Neural progenitor cell (in vitro differentiated cells): Measurements from ENCODE around the gene KIF9. TPM values are rescaled to one million over a fixed set of nuclear protein-coding genes. Genes with fewer than 3 reads are reported as not detected.

ENCODE experiments used
- DNase-seq: peaks from one replicate; pipeline ENCODE4 v3.0.0-alpha.2; 2016; ENCODE audit warnings: low spot score
- H2AFZ ChIP-seq: fragments of 200-600 bp; sonication (generic); replicated peaks from 2 replicates; pipeline ENCODE4 v1.6.1; 2016; ENCODE audit warnings: antibody characterized with exemption
- H3F3A ChIP-seq: fragments of 200-600 bp; sonication (generic); 2 replicates; pipeline ENCODE4 v1.6.1; 2016; ENCODE audit warnings: antibody characterized with exemption, low read depth
- H3K27ac ChIP-seq: fragments of 200-600 bp; sonication (generic); 2 replicates; pipeline ENCODE4 v1.5.1; 2016; ENCODE audit warnings: mild to moderate bottlenecking
- H3K27me3 ChIP-seq: fragments of 200-600 bp; sonication (generic); 2 replicates; pipeline ENCODE4 v1.6.1; 2016; ENCODE audit warnings: mild to moderate bottlenecking, moderate library complexity
- H3K36me3 ChIP-seq: fragments of 200-600 bp; sonication (generic); 2 replicates; pipeline ENCODE4 v1.5.1; 2016
- H3K4me1 ChIP-seq: fragments of 200-600 bp; sonication (generic); 2 replicates; pipeline ENCODE4 v1.6.1; 2016; ENCODE audit warnings: mixed run types
- H3K4me2 ChIP-seq: fragments of 200-600 bp; sonication (generic); 2 replicates; pipeline ENCODE4 v1.6.1; 2016
- H3K4me3 ChIP-seq: fragments of 200-600 bp; sonication (generic); 2 replicates; pipeline ENCODE4 v1.5.1; 2016
- H3K79me2 ChIP-seq: fragments of 200-600 bp; sonication (generic); 2 replicates; pipeline ENCODE4 v1.6.1; 2016; ENCODE audit warnings: low read depth
- H3K9ac ChIP-seq: fragments of 200-600 bp; sonication (generic); 2 replicates; pipeline ENCODE4 v1.6.1; 2016
- H3K9me3 ChIP-seq: fragments of 200-600 bp; sonication (generic); 2 replicates; pipeline ENCODE4 v1.5.1; 2016; ENCODE audit warnings: low read depth
- H4K20me1 ChIP-seq: fragments of 200-600 bp; sonication (generic); 2 replicates; pipeline ENCODE4 v1.6.1; 2016; ENCODE audit warnings: low read depth
- H3K27ac Mint-ChIP-seq: 3 replicates; pipeline ENCODE4 v1.8.0; 2021; ENCODE audit warnings: mixed read lengths
- H3K27me3 Mint-ChIP-seq: 2 replicates; pipeline ENCODE4 v1.8.0; 2022; ENCODE audit warnings: low read depth, mild to moderate bottlenecking, inconsistent platforms, moderate library complexity, mixed read lengths; ENCODE audit not compliant: insufficient read depth
- H3K36me3 Mint-ChIP-seq: 3 replicates; pipeline ENCODE4 v1.8.0; 2021; ENCODE audit warnings: mixed read lengths
- H3K4me1 Mint-ChIP-seq: 3 replicates; pipeline ENCODE4 v1.8.0; 2021; ENCODE audit warnings: mixed read lengths
- H3K4me3 Mint-ChIP-seq: 3 replicates; pipeline ENCODE4 v1.8.0; 2021; ENCODE audit warnings: mild to moderate bottlenecking, moderate library complexity, mixed read lengths
- H3K9me3 Mint-ChIP-seq: 3 replicates; pipeline ENCODE4 v1.8.0; 2020; ENCODE audit warnings: mixed read lengths
- EZH2 ChIP-seq: fragments of 200-600 bp; sonication (generic); IDR thresholded peaks from 2 replicates; pipeline ENCODE4 v1.6.1; 2017; ENCODE audit warnings: antibody characterized with exemption, mild to moderate bottlenecking, moderate library complexity
- EZH2phosphoT487 ChIP-seq: fragments of 200-600 bp; sonication (generic); IDR thresholded peaks from 2 replicates; pipeline ENCODE4 v1.6.1; 2017; ENCODE audit warnings: antibody characterized with exemption
- total RNA-seq: library from RNA; depleted of rRNA; stranded (reverse); fragments of >200 nt; gene quantifications from 2 replicates; pipeline ENCODE4 v1.2.3, GENCODE V29; 2015; ENCODE audit warnings: low replicate concordance
- TF ChIP-seq, protein P1 (sequence below): fragments of 200-600 bp; sonication (generic); IDR thresholded peaks from 2 replicates; pipeline ENCODE4 v1.5.1; 2017; ENCODE audit warnings: antibody characterized with exemption, mild to moderate bottlenecking

The KIF9 gene
- total RNA-seq, 1 donor from 2014 or later = 6.4 TPM

DNA sequence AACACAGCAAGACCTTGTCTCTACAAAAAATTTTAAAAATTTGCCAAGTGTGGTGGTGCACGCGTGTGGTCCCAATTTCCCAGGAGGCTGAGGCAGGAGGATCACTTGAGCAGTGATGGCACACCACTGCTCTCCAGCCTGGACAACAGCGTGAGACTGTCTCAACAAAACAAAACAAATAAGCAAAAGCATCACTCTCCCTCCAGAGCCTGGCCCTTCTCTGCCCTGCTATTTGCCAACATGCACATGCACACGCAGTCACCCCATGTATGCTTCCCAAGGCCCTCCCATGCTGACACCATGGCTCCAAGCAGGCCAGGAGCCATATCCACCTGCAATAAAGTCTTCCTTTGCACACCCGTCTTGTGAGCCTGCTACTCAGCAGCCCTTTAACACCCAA lies 2.1 kb downstream of the KIF9 start:
- Histone ChIP-seq H3K9me3 (no peaks in the 10 kb centered on the region), H3K27ac (no peak overlapping the region), H3K4me3 (no peak overlapping the region), H3F3A (peaks cover 22% of the 10 kb centered on the region), H3K4me1 (peaks cover 5% of the 10 kb centered on the region), H3K27me3 (no peaks in the 10 kb centered on the region), H3K36me3 (no peaks in the 10 kb centered on the region), H2AFZ (no peak overlapping the region), H4K20me1 (no peaks in the 10 kb centered on the region), H3K79me2 (peaks cover 24% of the 10 kb centered on the region), H3K4me2 (no peak overlapping the region), H3K9ac (no peak overlapping the region)
- Mint-ChIP-seq H3K4me3 (peak overlapping the region; percentile 35), H3K36me3 (no peaks in the 10 kb centered on the region), H3K27me3 (peaks cover 4% of the 10 kb centered on the region), H3K27ac (no peak overlapping the region), H3K4me1 (peaks cover 20% of the 10 kb centered on the region), H3K9me3 (no peaks in the 10 kb centered on the region)
- TF ChIP-seq EZH2 = no peak
- TF ChIP-seq EZH2phosphoT487 = no peak
- no peak for DNase-seq

DNA sequence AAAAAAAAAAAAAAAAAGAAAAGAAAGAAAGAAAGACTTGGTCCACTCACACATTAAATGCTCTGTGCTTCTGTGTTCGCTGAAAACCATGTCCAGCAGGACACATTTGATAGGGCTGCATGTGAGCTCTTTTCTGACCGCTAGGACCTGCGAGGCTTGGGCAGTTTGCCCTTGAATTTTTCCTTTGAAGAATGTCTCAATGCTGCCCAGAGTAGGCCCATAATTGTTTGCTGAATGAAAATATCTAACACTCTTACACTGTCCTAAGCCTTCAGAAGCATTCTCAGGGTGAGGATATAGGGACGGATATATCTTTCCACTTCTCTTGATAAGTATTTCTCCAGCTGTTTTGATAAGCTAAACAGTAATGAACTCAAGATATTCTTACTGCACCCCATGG lies 6.0 kb downstream of the KIF9 start:
- Histone ChIP-seq H3K9me3 (no peaks in the 10 kb centered on the region), H3K9ac (no peak overlapping the region), H3K27ac (no peak overlapping the region), H3K36me3 (no peaks in the 10 kb centered on the region), H4K20me1 (no peaks in the 10 kb centered on the region), H3K4me3 (no peak overlapping the region), H3F3A (peaks cover 5% of the 10 kb centered on the region), H3K4me2 (no peak overlapping the region), H3K4me1 (no peaks in the 10 kb centered on the region), H3K79me2 (no peaks in the 10 kb centered on the region), H3K27me3 (no peaks in the 10 kb centered on the region), H2AFZ (no peak overlapping the region)
- no peak for DNase-seq
- Mint-ChIP-seq H3K9me3 (no peaks in the 10 kb centered on the region), H3K4me1 (peaks cover 5% of the 10 kb centered on the region), H3K4me3 (no peak overlapping the region), H3K27me3 (peaks cover 2% of the 10 kb centered on the region), H3K36me3 (peaks cover 3% of the 10 kb centered on the region), H3K27ac (no peak overlapping the region)
- TF ChIP-seq, protein P1, sequence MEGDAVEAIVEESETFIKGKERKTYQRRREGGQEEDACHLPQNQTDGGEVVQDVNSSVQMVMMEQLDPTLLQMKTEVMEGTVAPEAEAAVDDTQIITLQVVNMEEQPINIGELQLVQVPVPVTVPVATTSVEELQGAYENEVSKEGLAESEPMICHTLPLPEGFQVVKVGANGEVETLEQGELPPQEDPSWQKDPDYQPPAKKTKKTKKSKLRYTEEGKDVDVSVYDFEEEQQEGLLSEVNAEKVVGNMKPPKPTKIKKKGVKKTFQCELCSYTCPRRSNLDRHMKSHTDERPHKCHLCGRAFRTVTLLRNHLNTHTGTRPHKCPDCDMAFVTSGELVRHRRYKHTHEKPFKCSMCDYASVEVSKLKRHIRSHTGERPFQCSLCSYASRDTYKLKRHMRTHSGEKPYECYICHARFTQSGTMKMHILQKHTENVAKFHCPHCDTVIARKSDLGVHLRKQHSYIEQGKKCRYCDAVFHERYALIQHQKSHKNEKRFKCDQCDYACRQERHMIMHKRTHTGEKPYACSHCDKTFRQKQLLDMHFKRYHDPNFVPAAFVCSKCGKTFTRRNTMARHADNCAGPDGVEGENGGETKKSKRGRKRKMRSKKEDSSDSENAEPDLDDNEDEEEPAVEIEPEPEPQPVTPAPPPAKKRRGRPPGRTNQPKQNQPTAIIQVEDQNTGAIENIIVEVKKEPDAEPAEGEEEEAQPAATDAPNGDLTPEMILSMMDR = no peak
- no peak for TF ChIP-seq EZH2phosphoT487
- no peak for TF ChIP-seq EZH2

DNA sequence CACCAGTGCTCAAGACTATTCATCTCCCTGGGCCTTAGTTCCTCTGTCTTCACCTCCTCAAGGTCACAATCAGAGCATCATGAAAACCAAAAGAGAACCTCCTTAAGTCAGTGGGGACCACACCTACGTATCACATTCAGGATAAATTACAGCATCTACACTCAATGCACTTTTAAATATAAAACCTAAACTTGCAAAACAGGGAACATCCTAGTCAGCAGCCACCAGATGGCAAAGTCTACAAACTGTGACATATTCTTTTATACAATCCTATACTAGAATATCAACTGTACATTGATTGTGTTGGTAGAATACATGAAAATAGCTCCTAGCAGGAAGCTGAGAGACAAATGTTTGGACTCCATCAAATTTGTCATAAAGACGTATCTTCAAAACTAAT lies 7.9 kb downstream of the KIF9 start:
- Histone ChIP-seq H3K36me3 (no peaks in the 10 kb centered on the region), H3K79me2 (no peaks in the 10 kb centered on the region), H3K27ac (no peak overlapping the region), H3K4me2 (no peak overlapping the region), H3K9ac (no peak overlapping the region), H3K9me3 (no peaks in the 10 kb centered on the region), H3K4me1 (no peaks in the 10 kb centered on the region), H3K27me3 (no peaks in the 10 kb centered on the region), H4K20me1 (no peaks in the 10 kb centered on the region), H3F3A (no peaks in the 10 kb centered on the region), H2AFZ (no peak overlapping the region), H3K4me3 (no peak overlapping the region)
- peaks cover 3% of the 10 kb centered on the region for H3K36me3 Mint-ChIP-seq
- no peak overlapping the region for H3K4me3 Mint-ChIP-seq
- DNase-seq = no peak
- TF ChIP-seq EZH2 = no peak
- TF ChIP-seq, protein P1 = no peak
- TF ChIP-seq EZH2phosphoT487 = no peak
- no peaks in the 10 kb centered on the region for H3K9me3 Mint-ChIP-seq
- H3K27me3 Mint-ChIP-seq = peaks cover 2% of the 10 kb centered on the region
- no peak overlapping the region for H3K27ac Mint-ChIP-seq
- H3K4me1 Mint-ChIP-seq = no peaks in the 10 kb centered on the region

DNA sequence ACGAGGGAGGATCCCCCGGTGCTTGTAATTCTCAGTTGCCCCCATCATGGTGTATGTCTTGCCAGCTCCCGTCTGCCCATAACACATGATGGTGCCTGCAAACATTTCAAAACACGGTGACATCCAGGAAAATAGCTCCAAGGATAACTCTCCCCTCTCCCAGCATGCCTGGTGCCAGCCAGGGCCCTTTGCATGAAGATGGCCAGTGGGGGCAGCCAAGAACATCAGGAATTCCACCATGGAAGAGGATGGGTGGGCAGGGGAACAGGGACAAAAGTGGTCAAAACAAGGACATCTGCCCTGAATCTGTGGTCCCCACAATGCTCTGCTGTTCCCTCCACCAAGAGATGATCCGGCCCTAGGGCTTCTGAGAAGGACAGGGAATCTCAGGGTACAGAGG lies 9.0 kb downstream of the KIF9 start:
- H3K27me3 Mint-ChIP-seq = peaks cover 2% of the 10 kb centered on the region

More for the DNA sequence above, 9.0 kb downstream of the KIF9 start:
- Histone ChIP-seq H2AFZ (no peak overlapping the region), H3F3A (no peaks in the 10 kb centered on the region), H3K4me3 (no peak overlapping the region), H3K4me1 (no peaks in the 10 kb centered on the region), H3K79me2 (no peaks in the 10 kb centered on the region), H3K4me2 (no peak overlapping the region), H3K27ac (no peak overlapping the region), H3K36me3 (no peaks in the 10 kb centered on the region), H3K9me3 (no peaks in the 10 kb centered on the region), H4K20me1 (no peaks in the 10 kb centered on the region), H3K9ac (no peak overlapping the region), H3K27me3 (no peaks in the 10 kb centered on the region)
- Mint-ChIP-seq H3K9me3 (no peaks in the 10 kb centered on the region), H3K4me3 (no peak overlapping the region), H3K36me3 (peaks cover 3% of the 10 kb centered on the region), H3K27ac (no peak overlapping the region), H3K4me1 (no peaks in the 10 kb centered on the region)
- TF ChIP-seq, protein P1 = peak; percentile 13
- TF ChIP-seq EZH2phosphoT487 = no peak
- DNase-seq = no peak
